ENCODE data around the gene DEPDC5.
"Not testable (repeated sequence)": the region's sequence is repeated elsewhere in the genome, so short reads cannot be mapped to it uniquely, and the experiment has no call there.

Gene DEPDC5

DNA sequence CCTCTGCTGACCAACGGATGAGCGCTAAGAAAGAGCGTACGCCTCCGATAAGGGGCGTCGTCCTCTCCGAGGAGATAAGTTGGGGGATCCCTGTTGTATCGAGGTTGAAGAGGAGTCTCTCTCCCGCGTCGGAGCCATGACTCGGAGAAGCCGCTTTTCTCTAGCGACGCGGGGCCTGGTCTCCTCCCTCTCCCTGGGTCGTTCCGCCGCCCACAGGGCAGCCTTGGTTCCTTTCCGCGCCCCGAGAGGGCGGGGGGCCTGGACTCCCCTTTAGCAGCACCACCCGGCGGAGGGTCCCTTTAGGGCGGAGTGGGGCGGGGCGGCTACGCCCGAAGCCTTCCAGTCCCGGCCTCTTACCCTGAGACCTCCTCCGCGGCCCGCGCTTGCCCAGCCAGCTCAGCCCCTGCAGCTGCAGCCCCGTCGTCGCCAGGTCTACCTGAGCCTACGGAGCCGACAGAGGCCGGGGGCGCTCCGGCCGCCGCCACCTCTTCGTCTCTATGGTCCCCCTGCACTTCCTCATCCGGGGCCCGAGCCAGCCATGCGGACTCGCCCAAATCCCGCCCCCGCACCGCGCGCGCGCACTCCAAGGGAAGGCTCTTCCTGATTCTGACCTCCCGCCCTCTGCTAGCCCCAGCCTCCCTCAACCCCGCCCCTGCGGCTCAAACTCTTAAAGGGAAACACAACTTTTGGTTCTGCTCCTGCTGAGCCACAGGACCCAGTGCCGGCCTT, 4.0 kb upstream of the DEPDC5 start, which contains the start of gene PRR14L:
TSS of gene PRR14L (minus strand) at position 497 of the 729 bp plus-strand sequence. CDS start 11,272 bp downstream, outside the sequence.
- DNase-seq: peak; percentile 99

DNA sequence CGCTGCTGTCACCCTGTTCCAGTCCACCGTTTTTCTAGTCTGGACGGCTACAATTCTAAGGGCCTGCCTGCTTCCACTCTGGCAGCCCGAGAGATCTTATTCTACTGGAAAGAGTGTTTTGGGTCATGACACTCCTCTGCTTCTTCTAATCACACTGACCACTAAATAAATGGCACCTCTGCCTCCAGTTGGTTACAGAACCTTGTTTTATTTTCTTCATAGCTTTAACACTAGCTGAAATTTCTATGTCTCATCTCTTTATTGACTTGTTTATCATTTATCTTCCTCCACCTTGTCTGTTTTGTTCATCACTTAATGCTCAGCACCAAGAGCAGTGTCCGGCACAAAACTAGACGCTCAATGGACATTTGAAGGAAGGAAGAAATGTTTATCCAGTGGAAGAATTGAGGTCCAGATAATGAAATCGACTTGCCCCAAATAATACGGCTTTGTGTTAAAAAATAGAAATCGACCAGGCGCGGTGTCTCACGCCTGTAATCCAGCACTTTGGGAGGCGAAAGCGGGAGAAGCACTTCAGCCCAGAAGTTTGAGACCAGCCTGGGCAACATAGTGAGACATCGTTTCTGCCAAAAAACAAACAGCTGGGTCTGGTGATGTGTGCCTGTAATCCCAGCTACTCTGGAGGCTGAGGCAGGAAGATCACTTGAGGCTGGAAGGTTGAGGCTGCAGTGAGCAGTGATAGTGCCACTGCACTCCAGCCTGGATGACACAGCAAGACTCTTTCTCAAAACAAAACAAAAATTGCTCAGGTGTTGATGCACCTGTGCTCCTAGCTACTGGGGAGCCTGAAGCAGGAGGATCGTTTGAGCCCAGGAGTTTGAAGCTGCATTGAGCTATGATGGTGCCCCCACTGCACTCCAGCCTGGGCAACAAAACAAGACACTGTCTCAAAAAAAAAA, 3.2 kb upstream of the DEPDC5 start:
- no peak for DNase-seq

DNA sequence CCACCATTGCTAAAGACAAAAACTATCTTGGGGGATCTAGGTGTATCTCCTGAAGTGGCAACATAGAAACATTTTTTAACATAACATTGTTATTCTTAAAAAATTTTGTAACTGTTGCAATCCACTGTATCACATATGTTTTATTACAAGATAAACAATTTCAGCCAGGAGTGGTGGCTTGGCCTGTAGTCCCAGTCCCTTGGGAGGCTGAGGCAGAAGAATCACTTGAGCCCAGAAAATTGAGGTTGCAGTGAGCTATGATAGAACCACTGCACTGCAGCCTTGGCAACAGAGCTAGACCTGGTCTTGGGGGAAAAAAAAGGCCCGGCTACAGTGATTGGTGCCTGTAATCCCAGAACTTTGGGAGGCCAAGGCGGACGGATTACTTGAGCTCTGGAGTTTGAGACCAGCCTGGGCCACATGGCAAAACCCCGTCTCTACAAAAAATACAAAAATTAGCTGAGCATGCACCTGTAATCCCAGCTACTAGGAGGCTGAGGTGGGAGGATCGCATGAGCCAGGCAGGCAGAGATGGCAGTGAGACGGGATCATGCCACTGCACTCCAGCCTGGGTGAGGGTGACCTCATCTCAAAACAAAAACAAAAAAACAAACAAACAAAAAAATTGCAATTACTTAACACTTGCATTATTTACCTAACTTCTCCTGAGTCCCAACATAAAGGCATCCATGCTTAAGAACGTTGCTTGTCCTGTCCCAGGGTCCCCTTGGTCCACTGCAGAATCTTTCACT, 1.5 kb upstream of the DEPDC5 start:
- DNase-seq: no peak

DNA sequence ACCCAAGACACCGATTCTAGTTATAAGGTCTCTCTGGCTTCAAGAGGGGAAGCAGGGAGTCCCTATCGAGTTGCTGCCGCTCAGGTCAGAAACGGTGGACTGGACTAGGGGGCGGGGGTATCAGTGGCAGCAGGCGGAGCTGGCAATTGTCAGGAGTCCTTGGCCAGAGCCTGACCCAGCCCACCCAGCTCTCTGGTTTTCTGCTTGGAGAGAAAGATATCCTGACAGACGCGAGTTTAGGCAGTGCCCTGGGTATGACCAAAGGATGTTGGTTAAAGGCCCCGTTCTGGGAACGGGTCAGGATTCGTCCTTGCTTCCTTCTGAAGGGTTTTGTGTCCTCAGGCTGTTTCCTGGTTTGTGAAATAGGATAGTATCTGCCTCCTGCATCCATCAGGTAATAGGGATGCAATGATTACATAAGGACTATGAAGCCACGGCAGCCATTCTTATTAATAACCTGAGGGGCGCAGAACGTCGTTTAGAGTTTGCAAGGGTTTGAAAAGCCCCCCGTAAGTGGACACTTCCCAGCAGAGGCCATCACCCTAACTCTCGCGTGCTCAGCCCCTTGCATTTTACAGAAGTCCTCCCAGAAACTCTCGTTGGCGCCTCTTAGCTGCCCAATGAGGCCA, 700 bp upstream of the DEPDC5 start:
- DNase-seq: peak; percentile 20

DNA sequence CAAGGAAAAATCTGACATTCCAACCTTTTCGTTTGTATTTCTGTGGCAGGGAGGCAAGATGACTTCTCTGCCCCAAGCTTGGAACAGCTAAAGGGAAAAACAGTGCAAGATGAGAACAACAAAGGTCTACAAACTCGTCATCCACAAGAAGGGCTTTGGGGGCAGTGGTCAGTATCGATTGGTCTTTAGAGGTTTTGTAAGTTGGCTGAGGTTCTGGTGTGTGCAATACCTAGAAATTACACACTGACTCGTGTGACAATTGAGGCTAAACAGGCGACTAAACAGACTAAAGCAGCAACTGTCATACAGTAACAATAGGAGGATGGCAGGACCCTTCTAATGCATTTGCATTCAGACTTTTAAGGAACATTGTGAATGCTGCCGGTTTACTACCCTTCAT, 994 bp downstream of the DEPDC5 start:
- no peak for DNase-seq

DNA sequence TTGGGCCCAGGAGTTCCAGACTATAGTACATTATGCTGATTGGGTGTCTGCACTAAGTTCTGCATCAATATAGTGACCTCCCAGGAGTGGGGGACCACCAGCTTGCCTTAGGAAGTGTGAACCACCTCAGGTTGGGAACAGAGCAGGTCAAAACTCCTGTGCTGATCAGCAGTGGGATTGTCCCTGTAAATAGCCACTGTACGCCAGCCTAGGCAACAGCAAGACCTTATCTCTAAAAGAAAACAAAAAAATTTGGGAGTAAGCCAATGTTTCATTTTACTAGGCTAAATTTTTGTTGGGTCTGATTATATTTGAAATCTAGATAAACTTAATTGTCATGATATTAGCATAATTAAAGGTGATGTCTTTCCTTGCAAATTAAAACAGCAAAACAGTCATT, 3.4 kb downstream of the DEPDC5 start:
- DNase-seq: no peak

DNA sequence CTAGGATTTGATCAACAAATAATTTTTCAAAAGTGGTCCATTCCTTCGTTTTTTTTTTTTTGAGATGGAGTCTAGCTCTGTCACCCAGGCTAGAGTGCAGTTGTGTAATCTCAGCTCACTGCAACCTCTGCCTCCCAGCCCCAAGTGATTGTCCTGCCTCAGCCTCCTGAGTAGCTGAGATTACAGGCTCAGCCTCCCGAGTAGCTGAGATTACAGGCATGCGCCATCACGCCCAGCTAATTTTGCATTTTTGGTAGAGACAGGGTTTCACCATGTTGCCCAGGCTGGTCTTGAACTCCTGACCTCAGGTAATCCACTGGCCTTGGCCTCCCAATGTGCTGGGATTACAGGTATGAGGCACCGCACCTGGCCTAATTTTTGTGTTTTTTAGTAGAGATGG, 5.0 kb downstream of the DEPDC5 start:
- not testable (repeated sequence) for DNase-seq

DNA sequence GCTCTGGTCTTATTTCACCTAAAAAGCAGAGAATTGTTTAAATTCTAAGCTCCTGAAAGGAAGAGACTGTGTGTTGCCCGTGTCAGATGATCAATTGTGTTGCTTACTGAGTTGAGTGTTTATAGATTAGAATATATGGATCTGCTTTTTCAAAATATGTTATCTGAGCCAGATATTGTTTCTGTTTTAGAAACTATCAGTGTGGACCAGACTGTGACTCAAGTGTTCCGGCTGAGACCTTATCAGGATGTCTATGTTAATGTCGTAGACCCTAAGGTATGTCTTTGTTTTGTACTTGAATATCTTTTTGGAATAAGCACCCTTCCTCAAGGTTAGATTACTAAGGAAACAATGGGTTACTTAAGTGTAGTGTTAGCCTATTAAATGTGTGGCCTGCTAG, 11.0 kb downstream of the DEPDC5 start:
- DNase-seq: no peak

DNA sequence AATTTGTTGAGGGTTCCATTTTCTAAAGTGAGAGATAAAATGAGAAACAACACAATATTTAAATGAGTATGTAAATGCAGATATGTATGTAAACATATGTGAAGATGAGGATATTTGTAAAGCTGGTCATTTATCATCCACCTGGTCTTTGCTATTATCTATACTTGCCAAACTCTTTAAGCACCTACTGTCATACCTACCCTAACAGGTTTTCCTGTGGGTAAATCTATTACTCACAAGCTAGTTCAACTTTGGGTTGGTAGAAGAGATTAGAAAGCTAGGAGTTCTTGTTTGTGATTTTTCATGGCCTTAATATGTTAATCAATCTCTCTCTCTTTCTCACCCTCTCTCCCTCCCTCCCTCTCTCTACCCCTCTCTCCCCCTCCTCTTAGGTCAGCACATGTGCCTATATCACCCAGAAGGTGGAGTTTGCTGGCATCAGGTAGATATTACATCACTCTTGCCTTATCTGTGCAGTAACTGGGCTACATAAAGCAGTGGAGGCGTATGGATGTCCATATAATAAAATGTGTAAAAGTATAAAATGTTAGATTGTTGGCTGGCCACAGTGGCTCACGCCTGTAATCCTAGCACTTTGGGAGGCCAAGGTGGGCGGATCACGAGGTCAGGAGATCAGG, 14.7 kb downstream of the DEPDC5 start:
- no peak for DNase-seq

DNA sequence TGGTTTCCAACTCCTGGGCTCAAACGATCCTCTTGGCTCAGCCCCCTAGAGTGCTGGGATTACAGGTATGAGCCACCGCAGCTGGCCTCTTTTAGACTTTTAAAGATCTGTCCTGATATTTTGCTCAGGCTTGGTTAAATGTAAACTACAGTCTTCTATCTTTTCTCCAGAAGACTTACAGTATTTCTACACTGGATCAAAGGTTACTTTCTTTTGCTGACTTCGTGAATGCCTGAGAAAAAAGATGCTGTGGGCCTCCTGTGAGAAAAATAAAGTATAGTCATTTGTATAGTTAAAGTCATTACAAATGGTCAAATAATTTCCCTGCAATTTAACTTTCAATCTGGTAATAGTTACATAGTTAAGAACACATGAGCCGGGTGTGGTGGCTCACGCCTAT, 19.6 kb downstream of the DEPDC5 start:
- DNase-seq: no peak

DNA sequence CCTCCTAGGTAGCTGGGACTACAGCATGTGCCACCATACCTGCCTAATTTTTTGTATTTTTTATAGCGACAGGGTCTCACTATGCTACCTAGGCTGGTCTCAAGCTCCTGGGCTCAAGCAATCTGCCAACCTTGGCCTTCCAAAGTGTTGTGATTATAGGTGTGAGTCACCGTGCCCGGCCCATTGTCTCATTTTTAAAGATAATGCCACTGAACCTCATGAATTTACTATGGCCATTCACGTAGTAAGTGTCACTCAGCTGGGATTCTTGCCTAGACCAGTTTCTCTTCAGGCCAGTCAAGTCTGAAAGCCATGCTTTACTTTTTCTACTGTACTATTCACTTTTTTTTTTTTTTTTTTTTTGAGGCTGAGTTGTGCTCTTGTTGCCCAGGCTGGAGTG, 22.4 kb downstream of the DEPDC5 start:
- no peak for DNase-seq

DNA sequence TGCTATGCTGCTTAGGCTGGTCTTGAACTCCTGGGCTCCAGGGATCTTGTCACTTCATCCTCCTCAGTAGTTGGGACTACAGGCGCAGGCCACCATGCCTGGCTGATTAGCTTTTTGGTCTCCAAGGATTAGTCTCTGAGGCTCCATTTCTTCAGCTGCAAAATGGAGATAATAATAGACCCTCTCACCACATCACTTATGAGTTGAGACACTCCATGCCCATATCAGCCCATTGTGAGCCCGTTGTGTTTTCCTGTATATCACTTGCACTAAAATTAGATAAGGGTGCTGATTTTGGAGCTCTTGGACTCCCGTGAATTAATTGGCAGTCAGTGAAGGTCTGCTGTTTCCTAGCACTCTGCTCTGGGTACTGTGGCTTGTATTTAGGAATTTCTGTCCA, 36.0 kb downstream of the DEPDC5 start:
- DNase-seq: no peak

DNA sequence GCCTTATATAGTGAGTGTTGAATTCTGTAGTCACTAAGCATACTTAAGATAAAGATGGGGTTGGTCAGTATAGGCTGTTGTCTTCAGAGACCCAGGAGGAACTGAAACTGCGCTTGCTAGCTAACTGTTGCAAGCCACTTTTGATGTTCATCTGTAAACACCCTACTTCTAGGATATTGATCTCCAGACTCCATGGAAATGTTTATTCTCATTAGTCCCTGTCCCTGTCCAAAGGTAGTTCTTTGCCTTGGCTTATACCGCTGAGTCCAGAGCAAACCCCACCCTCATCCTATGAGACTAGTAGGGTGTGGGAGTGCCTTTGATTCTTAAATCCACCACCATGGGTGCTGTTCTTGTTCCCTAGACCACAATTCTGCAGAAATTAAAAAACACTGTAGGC, 36.4 kb downstream of the DEPDC5 start:
- no peak for DNase-seq

DNA sequence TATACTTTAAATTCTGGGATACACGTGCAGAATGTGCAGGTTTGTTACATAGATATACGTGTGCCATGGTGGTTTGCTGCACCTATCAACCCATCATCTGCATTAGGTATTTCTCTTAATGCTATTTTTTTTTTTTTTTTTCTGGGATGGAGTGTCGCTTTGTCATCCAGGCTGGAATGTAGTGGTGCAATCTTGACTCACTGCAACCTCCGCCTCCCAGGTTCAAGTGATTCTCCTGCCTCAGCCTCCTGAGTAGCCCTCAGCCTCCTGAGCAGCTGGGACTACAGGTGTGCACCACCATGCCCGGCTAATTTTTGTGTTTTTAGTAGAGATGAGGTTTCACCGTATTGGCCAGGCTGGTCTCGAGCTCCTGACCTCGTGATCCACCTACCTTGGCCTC, 45.5 kb downstream of the DEPDC5 start:
- DNase-seq: not testable (repeated sequence)

DNA sequence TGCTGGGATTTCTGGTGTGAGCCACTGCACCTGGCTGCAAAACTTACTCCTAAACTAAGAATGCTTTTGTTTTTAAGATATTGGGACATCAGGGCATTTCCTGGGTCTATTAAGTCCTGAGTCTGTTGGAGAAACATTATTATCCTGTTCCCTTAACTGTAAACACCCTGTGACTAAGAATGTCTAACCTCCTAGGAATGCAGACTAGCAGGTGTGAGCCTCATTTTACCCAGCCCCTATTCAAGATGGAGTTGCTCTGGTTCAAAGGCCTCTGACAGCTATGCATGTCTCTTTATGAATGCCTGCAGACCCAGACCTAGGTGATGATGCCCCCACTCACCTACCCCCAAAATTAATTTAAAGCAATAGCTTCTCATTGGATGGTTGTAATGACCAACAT, 46.2 kb downstream of the DEPDC5 start:
- no peak for DNase-seq

DNA sequence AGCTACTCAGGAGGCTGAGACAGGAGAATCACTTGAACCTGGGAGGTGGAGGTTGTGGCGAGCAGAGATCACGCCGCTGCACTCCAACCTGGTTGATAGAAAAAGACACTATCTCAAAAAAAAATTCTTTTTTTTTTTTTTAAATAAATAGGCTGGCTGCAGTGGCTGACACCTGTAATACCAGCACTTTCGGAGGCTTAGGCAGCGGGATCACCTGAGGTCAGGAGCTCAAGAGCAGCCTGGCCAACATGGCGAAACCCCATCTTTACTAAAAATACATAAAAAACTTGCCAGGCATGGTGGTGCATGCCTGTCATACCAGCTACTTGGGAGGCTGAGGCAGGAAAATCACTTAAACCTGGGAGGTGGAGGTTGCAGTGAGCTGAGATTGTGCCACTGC, 47.0 kb downstream of the DEPDC5 start:
- DNase-seq: not testable (repeated sequence)

DNA sequence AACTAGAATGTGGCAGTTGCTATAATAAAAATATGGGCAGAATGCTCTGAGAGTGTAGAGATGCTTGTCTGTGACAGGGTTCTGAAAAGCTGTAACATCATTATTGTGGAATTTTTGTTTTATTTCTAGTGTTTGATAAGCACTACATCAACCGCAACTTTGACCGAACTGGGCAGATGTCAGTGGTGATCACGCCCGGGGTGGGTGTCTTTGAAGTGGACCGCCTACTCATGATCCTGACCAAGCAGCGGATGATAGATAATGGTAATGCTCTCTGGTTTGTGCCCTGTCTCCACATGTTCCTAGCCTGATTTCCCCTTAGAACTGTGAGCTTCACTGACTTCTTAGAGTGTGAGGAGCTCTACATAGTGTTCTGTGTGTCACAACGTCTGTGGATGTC, 48.8 kb downstream of the DEPDC5 start:
- no peak for DNase-seq

DNA sequence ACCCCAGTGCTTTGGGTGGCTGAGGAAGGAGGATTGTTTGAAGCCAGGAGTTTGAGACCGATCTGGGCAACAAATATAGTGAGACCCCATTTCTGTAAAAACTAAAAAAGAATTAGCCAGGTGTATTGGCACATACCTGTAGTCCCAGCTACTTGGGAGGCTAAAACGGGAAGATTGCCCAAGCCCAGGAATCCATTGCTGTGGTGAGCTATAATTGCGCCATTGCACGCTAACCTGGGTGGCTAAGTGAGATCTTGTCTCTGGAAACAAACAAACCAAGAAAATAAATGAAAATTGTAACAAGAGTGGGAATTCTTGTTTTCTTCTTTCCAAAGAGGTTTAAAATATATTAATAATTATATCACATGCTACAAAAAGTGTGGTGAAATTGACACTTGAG, 52.9 kb downstream of the DEPDC5 start:
- DNase-seq: no peak

DNA sequence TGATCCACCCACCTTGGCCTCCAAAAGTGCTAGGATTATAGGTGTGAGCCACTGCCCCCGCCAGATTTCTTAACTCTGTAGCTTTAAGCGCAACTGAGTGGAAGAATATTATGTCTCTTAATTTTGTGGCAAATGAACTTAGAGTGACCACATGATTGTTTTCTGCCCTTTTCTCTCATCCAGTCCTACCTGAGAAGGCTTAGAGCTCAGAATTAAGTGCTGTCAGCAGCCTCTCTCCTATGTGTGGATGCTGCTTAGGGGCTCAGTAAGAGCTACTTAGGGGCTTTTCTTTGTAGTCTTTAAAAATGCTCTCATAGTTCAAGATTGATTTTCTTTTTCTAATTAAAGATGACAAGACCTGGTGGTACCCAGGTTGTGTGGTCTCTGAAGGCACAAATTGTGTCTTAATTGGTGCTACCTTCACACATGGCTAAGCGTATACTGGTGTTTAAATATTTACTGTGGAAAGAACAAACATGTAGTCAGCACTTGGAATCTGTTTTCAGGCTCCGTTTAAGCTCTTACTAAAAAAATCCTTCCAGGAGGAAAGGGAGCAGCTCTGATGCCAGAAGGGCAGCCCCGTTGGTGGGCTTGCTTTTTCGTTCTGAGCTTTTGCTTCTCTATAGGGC, 59.3 kb downstream of the DEPDC5 start:
- DNase-seq: no peak

DNA sequence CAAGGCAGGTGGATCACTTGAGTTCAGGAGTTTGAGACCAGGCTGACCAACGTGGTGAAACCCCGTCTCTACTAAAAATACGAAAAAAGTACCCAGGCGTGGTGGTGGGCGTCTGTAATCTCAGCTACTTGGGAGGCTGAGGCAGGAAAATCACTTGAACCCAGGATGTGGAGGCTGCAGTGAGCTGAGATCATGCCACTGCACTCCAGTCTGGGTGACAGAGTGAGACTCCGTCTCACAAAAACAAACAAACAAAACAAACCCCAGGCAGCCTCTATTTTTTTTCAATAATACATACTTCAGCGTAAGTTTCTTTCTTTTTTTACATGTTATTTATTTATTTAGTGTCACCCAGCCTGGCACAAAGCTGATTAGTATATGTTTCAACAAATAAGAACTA, 60.1 kb downstream of the DEPDC5 start:
- DNase-seq: not testable (repeated sequence)

DNA sequence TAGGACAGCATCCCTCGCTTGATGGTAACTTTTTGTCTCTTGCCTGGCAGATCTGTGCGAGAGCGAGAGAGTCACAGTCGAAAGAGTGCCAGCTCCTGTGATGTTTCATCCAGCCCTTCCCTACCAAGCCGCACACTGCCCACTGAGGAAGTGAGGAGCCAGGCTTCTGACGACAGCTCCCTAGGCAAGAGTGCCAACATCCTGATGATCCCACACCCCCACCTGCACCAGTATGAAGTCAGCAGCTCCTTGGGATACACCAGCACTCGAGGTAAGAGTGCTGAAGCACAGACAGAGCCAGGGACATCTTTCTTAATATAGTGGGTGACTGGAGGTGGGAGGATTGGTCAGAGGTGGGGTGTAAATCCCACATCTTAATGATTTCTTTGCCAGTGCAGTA, 61.1 kb downstream of the DEPDC5 start:
- no peak for DNase-seq

DNA sequence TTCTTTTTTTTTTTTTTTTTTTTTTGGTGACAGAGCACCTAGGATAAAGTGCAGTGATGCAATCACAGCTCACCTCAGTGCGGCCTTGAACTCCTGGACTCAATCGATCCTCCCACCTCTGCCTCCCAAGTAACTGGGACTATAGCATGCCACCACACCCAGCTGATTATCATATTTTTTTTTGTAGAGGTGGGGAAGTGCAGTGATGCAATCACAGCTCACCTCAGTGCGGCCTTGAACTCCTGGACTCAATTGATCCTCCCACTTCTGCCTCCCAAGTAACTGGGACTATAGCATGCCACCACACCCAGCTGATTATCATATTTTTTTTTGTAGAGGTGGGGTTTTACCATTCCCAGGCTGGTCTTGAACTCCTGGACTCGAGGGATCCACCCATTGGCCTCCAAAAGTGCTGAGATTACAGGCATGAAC, 61.6 kb downstream of the DEPDC5 start:
- not testable (repeated sequence) for DNase-seq

Measured in activated CD8-positive, alpha-beta memory T cell treated with anti-CD3 and anti-CD28 coated beads, Interleukin-2, amount 50 U/mL, for 4 hours (primary cell).